Activated T-cell treated with anti-CD3 and anti-CD28 coated beads for 48 hours (primary cell): ENCODE data around the gene PISD.

ENCODE experiments used
- DNase-seq: peaks from one replicate; pipeline ENCODE4 v3.0.0-alpha.2; 2020; ENCODE audit warnings: low read depth

Gene PISD

GRCh38 chr22:31652911-31653684 lies 8.9 kb downstream of the PISD start:
- DNase-seq, result no peak

GRCh38 chr22:31652088-31652487 lies 9.9 kb downstream of the PISD start:
- no peak for DNase-seq

- DNase-seq, result no peak
These were observed 10.4 kb downstream of the PISD start for GRCh38 chr22:31651664-31652063.

- DNase-seq, result no peak
These were observed 11.6 kb downstream of the PISD start for GRCh38 chr22:31650391-31650790.

- DNase-seq, result no peak
These were observed 14.3 kb downstream of the PISD start for GRCh38 chr22:31647523-31648320.

GRCh38 chr22:31647066-31647465 lies 14.9 kb downstream of the PISD start:
- DNase-seq, result no peak

GRCh38 chr22:31646186-31647019 lies 15.6 kb downstream of the PISD start:
- no peak for DNase-seq

GRCh38 chr22:31639436-31640039 lies 22.5 kb downstream of the PISD start:
- no peak for DNase-seq

GRCh38 chr22:31637891-31638618 lies 24.0 kb downstream of the PISD start:
- DNase-seq, result no peak

- no peak for DNase-seq
These were observed 24.5 kb downstream of the PISD start for GRCh38 chr22:31637447-31637890.

- DNase-seq, result no peak
These were observed 26.2 kb downstream of the PISD start for GRCh38 chr22:31635638-31636306.

- no peak for DNase-seq
These were observed 30.6 kb downstream of the PISD start for GRCh38 chr22:31631436-31631835.

- peak; percentile 82 for DNase-seq
These were observed 31.4 kb downstream of the PISD start for GRCh38 chr22:31630331-31631329.

- no peak for DNase-seq
These were observed 32.3 kb downstream of the PISD start for GRCh38 chr22:31629741-31630184.

- no peak for DNase-seq
These were observed 32.9 kb downstream of the PISD start for GRCh38 chr22:31628969-31629708.

GRCh38 chr22:31628362-31628761 lies 33.7 kb downstream of the PISD start:
- no peak for DNase-seq

GRCh38 chr22:31627223-31627731 lies 34.7 kb downstream of the PISD start:
- no peak for DNase-seq

GRCh38 chr22:31626427-31627150 lies 35.4 kb downstream of the PISD start:
- no peak for DNase-seq
